Measurements from ENCODE around the gene MDC1.
"Not testable (repeated sequence)": the region's sequence is repeated elsewhere in the genome, so short reads cannot be mapped to it uniquely, and the experiment has no call there.

The MDC1 gene, protein sequence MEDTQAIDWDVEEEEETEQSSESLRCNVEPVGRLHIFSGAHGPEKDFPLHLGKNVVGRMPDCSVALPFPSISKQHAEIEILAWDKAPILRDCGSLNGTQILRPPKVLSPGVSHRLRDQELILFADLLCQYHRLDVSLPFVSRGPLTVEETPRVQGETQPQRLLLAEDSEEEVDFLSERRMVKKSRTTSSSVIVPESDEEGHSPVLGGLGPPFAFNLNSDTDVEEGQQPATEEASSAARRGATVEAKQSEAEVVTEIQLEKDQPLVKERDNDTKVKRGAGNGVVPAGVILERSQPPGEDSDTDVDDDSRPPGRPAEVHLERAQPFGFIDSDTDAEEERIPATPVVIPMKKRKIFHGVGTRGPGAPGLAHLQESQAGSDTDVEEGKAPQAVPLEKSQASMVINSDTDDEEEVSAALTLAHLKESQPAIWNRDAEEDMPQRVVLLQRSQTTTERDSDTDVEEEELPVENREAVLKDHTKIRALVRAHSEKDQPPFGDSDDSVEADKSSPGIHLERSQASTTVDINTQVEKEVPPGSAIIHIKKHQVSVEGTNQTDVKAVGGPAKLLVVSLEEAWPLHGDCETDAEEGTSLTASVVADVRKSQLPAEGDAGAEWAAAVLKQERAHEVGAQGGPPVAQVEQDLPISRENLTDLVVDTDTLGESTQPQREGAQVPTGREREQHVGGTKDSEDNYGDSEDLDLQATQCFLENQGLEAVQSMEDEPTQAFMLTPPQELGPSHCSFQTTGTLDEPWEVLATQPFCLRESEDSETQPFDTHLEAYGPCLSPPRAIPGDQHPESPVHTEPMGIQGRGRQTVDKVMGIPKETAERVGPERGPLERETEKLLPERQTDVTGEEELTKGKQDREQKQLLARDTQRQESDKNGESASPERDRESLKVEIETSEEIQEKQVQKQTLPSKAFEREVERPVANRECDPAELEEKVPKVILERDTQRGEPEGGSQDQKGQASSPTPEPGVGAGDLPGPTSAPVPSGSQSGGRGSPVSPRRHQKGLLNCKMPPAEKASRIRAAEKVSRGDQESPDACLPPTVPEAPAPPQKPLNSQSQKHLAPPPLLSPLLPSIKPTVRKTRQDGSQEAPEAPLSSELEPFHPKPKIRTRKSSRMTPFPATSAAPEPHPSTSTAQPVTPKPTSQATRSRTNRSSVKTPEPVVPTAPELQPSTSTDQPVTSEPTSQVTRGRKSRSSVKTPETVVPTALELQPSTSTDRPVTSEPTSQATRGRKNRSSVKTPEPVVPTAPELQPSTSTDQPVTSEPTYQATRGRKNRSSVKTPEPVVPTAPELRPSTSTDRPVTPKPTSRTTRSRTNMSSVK (N-terminal part only)

DNA sequence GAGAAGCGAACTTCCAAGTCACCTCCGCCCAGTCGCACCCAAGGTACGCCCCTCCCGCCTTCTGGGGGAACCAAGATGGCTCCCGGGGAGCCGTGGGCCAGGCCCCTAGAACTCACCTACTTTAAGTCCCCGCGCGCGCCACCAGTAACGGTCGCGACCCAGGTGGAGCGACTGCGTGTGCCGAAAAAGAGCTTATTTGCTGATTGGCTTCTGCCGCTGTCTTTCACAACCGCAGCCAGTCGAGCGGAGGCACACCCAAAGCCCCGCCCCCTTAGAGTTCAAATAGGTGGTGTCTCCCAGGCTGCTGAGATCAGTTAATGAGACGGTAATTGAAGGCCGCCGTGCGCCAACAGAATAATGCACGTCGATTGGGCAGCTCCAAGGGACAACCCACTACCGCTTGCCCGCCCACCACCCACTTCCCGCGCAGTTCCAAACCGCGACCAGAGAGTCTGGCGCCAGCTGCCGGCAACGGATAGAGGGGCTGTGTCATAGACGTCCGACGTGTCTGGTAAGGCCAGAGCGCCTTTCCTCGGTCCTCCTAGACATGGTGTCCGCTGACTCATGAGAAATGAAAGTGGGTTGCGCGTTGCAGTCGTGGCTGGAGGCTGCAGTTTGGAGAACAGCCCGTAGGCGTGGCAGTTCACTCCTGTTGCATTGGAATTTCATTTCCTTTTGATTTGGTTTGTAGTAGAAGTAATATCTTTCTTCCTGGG is at the start of gene MDC1:
Gene MDC1, minus strand, starts transcription at position 153 of the 716 bp plus-strand sequence. CDS start 2,106 bp downstream, outside the sequence.
- DNase-seq (ENCODE audit: low read depth) = peak; percentile 100

GRCh38 chr6:30766461-30767157 is 49.5 kb upstream of the MDC1 start:
- no peak for DNase-seq (ENCODE audit: low read depth)

DNA sequence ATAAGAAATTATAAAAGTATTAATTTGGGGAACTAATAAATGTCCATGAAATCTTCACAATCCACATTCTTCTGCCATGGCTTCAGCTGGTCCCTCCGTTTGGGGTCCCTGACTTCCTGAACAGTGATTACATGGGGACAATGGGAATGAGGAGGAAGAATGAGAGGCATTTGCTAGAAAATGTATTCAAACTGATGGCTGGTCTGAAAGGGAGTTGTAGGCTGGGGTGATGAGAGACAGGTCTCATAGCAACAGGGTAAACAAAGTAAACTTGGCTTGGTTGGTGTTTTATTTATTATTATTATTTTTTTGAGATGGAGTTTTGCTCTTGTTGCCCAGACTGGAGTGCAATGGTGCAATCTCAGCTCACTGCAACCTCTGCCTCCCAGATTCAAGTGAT is 48.4 kb upstream of the MDC1 start:
- DNase-seq (ENCODE audit: low read depth) = not testable (repeated sequence)

GRCh38 chr6:30764490-30765043 is 47.5 kb upstream of the MDC1 start:
- DNase-seq (ENCODE audit: low read depth) = not testable (repeated sequence)

- no peak for DNase-seq (ENCODE audit: low read depth)
Observed at GRCh38 chr6:30763618-30764489, 46.8 kb upstream of the MDC1 start.

GRCh38 chr6:30763155-30763617 is 46.1 kb upstream of the MDC1 start:
- no peak for DNase-seq (ENCODE audit: low read depth)

GRCh38 chr6:30761791-30762429 is 44.8 kb upstream of the MDC1 start:
- no peak for DNase-seq (ENCODE audit: low read depth)

DNA sequence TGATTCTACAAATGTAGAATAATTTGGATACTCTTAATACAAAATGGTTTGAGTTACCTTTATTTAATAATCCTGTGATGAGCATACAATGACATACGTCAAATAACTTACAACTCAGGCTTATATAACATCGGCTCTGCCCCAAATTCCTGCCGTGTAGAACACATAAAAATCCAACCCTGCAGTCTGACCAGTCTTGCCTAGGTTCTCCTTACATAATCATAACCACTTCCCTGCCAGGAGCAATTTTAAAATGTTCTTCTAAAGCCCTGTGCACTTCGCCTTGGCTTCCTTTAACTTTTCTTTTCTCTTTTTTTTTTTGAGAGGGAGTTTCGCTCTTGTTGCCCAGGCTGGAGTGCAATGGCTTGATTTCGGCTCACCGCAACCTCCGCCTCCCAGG is 43.5 kb upstream of the MDC1 start:
- DNase-seq (ENCODE audit: low read depth) = no peak

GRCh38 chr6:30759575-30760239 is 42.6 kb upstream of the MDC1 start:
- DNase-seq (ENCODE audit: low read depth) = peak; percentile 72

DNA sequence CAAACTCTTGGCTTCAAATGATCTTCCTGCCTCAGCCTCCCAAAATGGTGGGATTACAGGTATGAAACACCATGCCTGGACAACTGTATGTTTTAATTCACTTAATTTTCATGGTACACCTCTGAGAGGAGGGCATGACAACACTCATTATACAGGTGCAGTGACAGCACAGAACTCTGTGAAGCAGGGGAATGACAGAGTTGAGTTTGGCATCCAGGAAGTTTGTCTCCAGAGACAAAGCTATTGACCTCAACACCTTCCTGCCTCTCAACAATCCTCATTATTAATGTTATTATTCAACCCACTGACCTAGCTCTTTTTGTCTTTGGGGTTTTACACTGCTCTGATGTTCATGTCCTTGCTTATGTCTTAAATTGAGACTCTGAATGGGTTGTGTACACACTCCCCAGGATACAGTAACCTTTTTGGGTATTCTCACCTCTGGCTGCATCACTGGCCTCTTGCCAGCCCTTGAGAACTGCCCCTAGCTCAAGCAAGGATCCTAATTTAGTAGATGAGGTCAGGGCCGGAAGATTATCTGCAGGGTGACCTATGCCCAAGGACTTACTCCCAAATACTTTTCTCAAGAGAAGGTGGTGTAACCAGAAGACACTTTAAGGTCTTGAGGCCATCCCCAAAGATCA is 40.3 kb upstream of the MDC1 start:
- DNase-seq (ENCODE audit: low read depth) = no peak

DNA sequence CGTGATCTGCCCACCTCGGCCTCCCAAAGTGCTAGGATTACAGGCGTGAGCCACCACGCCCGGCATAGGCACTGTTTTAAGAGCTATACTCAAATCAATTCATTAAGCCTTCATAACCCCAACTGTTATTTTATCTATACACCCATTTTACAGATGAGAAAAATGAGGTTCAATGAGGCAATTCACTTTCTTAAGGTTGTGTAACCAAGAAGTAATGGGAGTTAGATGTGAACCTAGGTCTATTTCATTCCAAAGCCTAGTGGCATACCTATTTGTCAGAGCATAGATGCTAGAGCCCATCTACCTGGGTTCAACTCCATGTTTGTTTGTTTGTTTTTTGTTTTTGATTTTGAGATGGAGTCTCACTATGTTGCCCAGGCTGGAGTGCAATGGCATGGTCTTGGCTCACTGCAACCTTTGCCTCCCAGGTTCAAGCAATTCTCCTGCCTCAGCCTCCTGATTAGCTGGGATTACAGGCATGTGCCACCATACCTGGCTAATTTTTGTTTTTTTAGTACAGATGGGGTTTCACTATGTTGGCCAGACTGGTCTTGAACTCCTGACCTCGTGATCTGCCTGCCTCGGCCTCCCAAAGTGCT is 39.4 kb upstream of the MDC1 start:
- not testable (repeated sequence) for DNase-seq (ENCODE audit: low read depth)

DNA sequence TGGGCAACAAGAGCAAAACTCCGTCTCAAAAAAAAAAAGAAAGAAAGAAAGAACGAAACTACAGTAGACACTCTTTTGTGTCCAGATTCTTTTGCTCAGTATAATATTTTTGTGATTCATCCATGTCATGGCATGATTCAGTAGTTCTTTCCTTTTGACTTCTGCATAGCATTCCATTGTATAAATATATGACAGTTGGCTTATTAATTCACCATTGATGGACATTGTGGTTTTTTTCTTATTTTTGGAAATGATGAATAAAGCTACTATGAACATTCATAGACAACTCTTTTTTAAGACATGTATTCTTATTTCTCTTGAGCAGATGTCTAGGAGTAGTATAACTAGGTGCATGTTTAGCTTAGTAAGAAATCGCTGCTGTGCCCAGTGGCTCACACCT is 37.5 kb upstream of the MDC1 start:
- no peak for DNase-seq (ENCODE audit: low read depth)

- peak; percentile 100 for DNase-seq (ENCODE audit: low read depth)
Observed at GRCh38 chr6:30752157-30752927, 35.3 kb upstream of the MDC1 start.

- no peak for DNase-seq (ENCODE audit: low read depth)
Observed at GRCh38 chr6:30750379-30750668, 33.2 kb upstream of the MDC1 start.

DNA sequence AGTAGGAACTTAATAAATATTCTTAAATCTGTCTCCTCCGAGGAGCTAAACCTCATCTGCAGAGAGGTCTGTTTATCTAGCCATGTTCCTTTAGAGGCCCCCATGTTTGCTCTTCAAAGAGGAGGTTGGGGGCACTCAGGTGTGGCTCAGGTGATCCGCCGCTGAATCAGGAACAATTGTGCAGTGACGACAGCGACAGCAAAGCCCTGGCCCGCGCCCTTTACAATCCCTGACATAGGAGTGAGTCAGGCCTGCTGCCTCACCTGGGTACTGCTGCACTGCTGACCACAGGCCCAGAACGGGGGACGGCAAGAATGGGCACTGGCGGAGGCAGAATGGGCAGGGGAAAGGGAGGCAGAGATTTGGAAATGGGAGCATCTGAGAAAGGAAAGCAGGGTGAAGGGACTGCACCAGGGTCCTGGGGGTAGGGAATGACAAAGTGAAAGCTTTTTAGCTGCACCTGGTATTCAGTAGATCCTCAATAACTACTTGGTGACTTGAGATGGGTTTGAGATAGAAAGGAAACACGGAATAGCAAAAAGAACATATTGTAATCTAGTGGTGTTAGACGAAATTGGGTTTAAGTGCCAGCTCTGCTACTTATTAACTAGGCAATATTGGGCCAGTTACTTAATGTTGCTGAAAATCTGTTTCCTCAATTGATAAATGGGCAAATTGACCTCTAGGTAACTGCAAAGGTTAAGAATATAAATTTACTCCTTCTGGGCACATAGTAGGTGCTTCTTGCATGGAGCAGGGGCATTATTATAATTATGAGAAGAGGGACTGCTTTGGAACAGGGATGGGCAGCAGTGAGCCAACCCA is 32.7 kb upstream of the MDC1 start:
- no peak for DNase-seq (ENCODE audit: low read depth)
